Activated T-cell treated with anti-CD3 and anti-CD28 coated beads for 1 hour (primary cell): Measurements from ENCODE around the gene GPR108.
A peak's percentile ranks its signal among the peaks of the same experiment; 100 is the strongest.
"Not testable (repeated sequence)": the region's sequence is repeated elsewhere in the genome, so short reads cannot be mapped to it uniquely, and the experiment has no call there.

ENCODE experiments used
- DNase-seq: peaks from one replicate; pipeline ENCODE4 v3.0.0-alpha.2; 2020; ENCODE audit warnings: low read depth

Gene GPR108

GRCh38 chr19:6761053-6761676 lies 23.8 kb upstream of the GPR108 start:
- no peak for DNase-seq

GRCh38 chr19:6760606-6761005 lies 23.2 kb upstream of the GPR108 start:
- no peak for DNase-seq

- DNase-seq, result no peak
Measured at GRCh38 chr19:6754653-6755463, 17.5 kb upstream of the GPR108 start.

DNA sequence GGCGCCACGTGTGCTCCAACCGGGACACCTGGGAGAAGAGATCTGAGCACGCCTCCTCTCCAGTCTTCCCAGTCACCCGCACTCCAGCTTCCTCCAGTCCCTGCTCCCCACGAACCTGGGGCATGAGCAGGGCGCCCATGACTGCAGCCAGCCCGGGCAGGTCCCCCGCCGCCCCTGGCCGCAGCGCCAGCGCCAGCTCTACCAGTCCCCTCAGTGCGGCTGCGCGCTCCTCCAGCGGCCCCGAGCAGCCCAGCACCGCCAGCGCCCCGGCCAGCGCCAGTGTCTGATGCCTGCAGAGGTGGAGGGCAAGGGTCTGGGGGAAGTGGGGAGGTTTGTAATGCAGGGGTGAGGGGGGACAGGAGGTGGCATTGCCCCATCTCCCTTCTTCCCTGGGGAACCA lies 16.8 kb upstream of the GPR108 start:
- no peak for DNase-seq

DNA sequence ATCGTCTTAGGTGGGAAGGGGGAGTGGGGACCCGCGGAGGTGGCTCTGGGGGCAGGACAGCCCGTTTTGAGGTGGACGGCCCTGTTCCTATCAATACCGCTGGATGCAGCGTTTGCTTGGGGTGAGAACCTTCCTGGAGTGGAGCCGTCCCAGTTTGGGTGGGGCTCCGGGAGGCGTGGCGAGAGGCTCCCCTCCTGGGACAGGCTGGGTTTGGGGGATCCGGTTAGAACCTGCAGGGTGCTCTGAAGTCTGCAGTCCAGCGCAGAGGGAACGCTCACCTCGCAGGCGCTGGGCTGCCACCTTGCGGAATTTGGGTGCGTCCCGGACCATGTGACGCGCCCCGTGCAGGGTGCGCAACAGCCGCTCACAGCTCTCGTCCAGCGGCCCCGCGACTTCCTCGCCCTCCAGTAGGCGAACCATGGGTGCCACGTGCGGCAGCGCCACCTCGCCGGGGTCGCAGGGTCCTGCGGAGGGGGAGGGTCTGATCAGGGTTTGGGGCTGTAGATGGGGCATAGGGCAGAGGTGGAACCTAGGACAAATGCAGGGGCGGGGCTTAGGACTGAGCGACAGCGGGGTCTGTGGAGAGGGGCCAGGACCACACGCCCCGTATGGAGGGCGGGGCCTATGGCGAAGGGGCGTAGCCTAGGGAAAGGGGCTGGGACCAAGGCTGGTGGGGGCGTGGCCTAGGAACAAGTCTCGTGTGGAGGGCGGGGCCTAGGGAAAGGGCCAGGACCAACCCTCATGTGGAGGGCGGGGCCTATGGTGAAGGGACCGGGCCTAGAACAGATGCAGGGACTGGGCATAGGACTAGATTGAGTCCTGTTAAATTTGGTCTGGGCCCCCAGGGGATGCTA lies 16.0 kb upstream of the GPR108 start:
- DNase-seq, result peak; percentile 66

DNA sequence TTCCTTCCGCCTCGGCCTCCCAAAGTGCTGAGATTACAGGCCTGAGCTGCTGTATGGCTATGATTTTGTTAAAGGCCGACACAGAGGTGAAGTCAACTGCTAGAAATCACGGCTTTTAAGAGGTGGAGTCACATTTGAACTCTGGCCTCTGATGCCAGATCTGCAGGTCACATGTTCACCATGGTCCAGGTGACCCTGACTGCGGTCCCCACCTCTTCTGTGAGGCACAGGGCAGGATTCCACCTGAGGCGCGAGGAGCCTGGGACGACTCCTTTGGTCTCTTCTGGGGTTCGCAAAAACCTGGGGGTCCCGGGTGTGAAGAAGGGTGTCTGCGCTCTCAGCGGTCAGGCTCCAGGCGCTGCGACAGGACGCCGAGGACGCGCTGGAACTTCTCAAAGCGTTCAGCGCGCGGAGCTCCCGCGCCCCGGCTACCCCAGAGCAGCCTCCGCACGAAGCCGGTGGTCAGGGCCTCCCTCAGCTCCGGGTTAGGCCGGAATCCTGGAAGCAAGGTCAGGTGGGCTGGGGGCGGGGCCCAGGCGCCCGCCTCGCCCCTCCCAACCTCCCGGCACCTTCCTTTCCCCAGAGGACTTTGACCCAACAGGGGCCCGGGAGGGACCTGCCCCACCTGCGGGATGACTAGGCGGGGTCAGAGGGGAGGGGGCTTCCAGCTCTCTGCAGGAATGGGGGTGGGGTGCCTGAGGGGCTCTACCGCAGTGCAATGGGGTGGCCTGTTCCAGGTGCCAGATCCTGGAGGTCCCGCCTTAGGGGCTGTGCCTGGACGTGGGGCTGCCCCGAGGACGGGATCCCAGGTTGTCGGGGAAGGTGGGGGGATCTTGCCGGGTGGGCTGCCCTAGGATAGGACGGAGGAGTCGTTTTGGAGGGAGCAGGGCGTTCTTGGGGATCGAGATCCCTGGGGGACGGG lies 15.1 kb upstream of the GPR108 start:
- no peak for DNase-seq

- no peak for DNase-seq
Measured at GRCh38 chr19:6751189-6751588, 13.8 kb upstream of the GPR108 start.

DNA sequence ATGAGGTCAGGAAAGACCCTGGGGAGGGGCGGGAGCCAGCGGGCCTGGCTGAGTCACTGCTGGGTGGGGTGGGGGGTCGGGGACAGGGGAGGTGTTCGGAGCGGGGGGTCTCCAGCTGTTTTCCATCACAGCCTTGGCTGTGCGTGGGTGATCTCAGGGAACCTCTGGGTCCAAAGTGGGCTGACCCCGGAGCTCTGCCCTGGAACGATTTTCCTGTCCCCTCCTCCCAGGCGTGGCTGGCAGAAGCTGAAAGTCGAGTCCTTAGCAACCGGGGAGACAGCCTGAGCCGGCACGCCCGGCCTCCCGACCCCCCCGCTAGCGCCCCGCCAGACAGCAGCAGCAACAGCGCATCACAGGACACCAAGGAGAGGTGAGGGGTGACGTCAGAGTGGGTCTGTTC lies 12.7 kb upstream of the GPR108 start:
- DNase-seq, result no peak

- not testable (repeated sequence) for DNase-seq
Measured at GRCh38 chr19:6748543-6748942, 11.2 kb upstream of the GPR108 start.

DNA sequence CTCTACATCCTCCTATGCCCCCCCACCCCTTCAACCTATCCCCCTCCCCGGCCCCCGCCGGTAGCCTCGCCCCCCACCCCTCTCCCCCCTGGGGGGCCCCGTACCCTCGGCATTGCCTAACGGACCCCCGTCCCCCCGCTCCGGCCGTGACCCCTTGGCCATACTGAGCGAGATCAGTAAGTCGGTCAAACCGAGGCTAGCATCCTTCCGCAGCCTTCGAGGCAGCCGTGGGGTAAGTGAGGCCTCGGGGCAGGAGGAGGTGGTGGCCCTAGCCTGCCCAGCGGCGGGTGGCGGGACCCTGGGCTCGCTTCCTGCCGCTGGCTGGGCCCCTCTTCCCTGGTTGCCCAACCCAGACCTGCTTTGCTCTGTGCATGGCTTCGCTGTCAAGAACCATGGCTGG lies 8.6 kb upstream of the GPR108 start:
- no peak for DNase-seq

DNA sequence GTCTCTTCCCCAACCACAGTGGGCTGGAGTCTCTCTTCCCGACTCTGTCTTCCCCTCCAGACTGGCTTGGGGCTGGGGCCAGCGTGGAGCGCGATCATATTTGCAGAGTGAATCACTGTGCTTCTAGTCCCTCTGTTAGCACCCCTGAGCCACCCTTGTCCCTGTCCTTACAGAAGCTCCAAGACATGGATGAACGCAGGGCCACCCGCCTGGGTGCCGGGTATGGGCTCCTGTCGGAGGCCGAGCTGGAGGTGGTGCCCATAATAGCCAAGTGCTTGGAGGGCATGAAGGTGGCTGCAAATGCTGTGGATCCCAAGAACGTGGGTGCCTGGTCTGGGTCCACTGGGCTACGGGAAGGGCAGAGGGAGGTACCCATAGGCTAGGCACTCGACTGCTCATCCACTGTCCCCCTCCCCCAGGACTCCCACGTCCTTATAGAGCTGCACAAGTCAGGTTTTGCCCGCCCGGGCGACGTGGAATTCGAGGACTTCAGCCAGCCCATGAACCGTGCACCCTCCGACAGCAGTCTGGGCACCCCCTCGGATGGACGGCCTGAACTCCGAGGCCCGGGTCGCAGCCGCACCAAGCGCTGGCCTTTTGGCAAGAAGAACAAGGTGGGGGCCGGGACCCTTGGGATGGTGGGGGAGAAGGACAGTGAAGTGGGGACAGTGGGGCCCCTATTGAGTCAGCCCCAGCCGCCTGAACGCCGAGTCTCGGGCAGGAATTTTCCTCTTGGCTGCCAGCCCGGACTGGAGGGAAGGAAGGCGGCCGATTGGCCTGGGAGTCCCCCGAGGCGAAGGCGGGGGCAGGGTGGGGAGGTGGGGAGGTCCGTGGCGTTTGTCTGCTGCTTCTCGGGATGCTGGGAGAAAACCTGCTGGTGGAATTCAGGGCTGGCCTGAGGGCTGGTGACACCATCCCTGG lies 7.3 kb upstream of the GPR108 start:
- DNase-seq, result no peak

GRCh38 chr19:6743714-6744380 lies 6.5 kb upstream of the GPR108 start:
- DNase-seq, result no peak

- no peak for DNase-seq
Measured at GRCh38 chr19:6743066-6743465, 5.7 kb upstream of the GPR108 start.

DNA sequence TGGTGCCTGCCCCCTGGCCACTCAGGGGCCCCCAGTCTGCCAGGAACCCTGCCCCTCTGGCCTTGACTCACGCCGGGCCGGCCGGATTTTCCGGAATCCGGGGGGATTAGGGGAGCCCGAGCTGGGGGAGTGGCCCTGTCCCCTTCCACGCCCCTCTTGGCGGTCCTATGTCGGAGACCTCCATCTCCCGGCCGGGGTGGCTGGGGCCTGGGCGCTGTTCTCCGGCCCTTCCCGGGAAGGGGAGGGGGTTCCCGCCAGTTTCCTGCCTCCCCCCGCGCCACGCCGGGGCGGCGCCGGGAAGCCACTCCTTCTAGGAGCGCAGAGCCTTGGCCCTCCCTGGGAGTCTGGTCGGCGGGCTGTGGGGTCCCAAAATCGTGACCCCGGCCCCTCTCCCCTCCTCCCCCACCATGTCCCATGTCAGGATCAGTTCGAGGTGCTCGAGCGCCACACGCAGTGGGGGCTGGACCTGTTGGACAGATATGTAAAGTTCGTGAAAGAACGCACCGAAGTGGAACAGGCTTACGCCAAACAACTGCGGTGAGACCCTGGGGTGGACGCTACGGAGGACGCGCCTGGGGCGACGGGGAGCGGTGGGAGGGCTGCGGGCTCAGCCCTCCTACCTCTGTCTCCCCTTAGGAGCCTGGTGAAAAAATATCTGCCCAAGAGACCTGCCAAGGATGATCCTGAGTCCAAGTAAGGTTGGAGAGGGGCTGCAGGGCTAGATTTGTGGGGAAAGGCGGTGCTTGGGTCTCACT lies 3.4 kb upstream of the GPR108 start:
- no peak for DNase-seq

DNA sequence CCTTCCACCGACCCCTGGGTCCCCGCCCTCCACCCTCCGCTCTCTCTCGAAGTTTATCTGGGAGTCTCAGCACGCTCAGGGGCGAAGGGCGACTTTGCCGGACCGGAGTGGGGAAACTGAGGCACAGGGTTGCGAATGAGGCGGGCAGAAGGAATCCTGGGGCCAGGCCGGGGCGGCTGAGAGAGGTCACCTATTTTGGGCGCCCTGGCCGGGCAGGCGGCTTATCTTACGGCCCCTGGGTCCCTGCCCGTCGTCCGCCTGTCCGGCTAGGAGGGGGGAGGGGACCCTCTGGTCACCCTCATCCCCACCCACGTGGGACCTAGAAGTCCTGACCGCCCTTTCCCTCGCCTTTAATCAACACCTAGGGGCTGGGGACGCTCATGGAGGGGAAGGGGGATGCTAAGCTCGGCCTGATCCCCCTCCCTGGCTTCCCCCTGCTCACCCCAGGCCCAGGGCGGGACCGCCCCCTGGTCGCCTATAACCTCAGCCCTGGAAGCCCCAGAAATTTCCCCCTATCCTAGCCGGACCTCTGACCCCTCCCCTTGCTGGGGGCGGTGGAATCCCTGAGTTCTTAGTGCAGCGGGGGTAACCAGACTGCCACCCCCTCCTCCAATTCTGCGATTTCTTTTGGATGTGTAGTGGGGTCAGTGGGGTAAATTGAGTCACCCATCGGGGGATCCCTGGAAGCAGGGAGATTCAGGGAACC lies 2.7 kb upstream of the GPR108 start:
- no peak for DNase-seq

GRCh38 chr19:6739390-6739882 lies 2.1 kb upstream of the GPR108 start, which contains the start of gene TRIP10:
Gene TRIP10, plus strand, starts transcription at chr19:6739680. Its CDS starts 82 bp downstream, at chr19:6739762.
- peak; percentile 81 for DNase-seq

- DNase-seq, result peak; percentile 18
Measured at GRCh38 chr19:6738787-6739389, 1.5 kb upstream of the GPR108 start.
